Naive B cell (primary cell): Measurements from ENCODE around the gene PSMC3. TPM values are rescaled to one million over a fixed set of nuclear protein-coding genes. Genes with fewer than 3 reads are reported as not detected.

ENCODE experiments used
- polyA plus RNA-seq, 6 donors: library from polyadenylated mRNA; unstranded; fragments of 300-500 nt; fragmentation: Illumina TruSeq; gene quantifications; one replicate each; pipeline ENCODE4 v1.2.3, GENCODE V29; 2021; ENCODE audit warnings: low read depth in 6 of 6

Gene PSMC3
- polyA plus RNA-seq, 6 donors from 2014 or later: 78.6 to 109 (median 95.1) TPM

Other genes starting within 250 kb of the PSMC3 start
- 100 to 1,000 TPM in 3 of 6 donors, 10 to 100 TPM in 3; 87.2 to 127 (median 100) TPM for gene ARFGAP2, start 249.6 kb downstream of the PSMC3 start, polyA plus RNA-seq
- under 1 TPM in 2 of 6 donors, not detected in 4; 0.41 to 0.49 TPM for gene PACSIN3, start 240.0 kb downstream of the PSMC3 start, polyA plus RNA-seq
- 10 to 100 TPM in 5 of 6 donors, 1 to 10 TPM in 1; 6.5 to 25.3 (median 22.9) TPM for gene DDB2, start 211.5 kb downstream of the PSMC3 start, polyA plus RNA-seq
- gene ACP2, start 177.6 kb downstream of the PSMC3 start, polyA plus RNA-seq: 1 to 10 TPM in 5 of 6 donors, not detected in 1; 1.6 to 8.1 (median 2.2) TPM
- 10 to 100 TPM in 1 of 6 donors, 1 to 10 TPM in 5; 3.2 to 12.5 (median 5.2) TPM for gene NR1H3, start 168.4 kb downstream of the PSMC3 start, polyA plus RNA-seq
- gene MADD, start 156.3 kb downstream of the PSMC3 start, polyA plus RNA-seq: 10 to 100 TPM; 12.1 to 24.8 (median 16.4) TPM
- not detected for gene MYBPC3, start 73.7 kb downstream of the PSMC3 start, polyA plus RNA-seq
- gene SPI1, start 47.9 kb downstream of the PSMC3 start, polyA plus RNA-seq: 10 to 100 TPM; 42.8 to 74.6 (median 51.7) TPM
- gene SLC39A13, start 17.8 kb downstream of the PSMC3 start, polyA plus RNA-seq: 10 to 100 TPM in 5 of 6 donors, 1 to 10 TPM in 1; 7.5 to 21.9 (median 17.2) TPM
- gene RAPSN, start 22.7 kb upstream of the PSMC3 start, polyA plus RNA-seq: not detected
- gene CELF1, start 126.7 kb upstream of the PSMC3 start, polyA plus RNA-seq: 10 to 100 TPM; 61.5 to 96.8 (median 69.0) TPM
- gene PTPMT1, start 139.2 kb upstream of the PSMC3 start, polyA plus RNA-seq: 100 to 1,000 TPM in 1 of 6 donors, 10 to 100 TPM in 5; 69.3 to 133 (median 81.2) TPM
- gene KBTBD4, start 152.5 kb upstream of the PSMC3 start, polyA plus RNA-seq: 10 to 100 TPM; 32.5 to 71.8 (median 46.1) TPM
- 100 to 1,000 TPM in 3 of 6 donors, 10 to 100 TPM in 3; 83.1 to 113 (median 99.6) TPM for gene NDUFS3, start 152.6 kb upstream of the PSMC3 start, polyA plus RNA-seq
- not detected for gene FAM180B, start 160.2 kb upstream of the PSMC3 start, polyA plus RNA-seq
- under 1 TPM in 1 of 6 donors, not detected in 5; 0.91 TPM for gene C1QTNF4, start 168.0 kb upstream of the PSMC3 start, polyA plus RNA-seq
- gene MTCH2, start 216.1 kb upstream of the PSMC3 start, polyA plus RNA-seq: 10 to 100 TPM; 56.9 to 77.3 (median 64.6) TPM